ENCODE data around the gene KIF2A. TPM values are rescaled to one million over a fixed set of nuclear protein-coding genes. Genes with fewer than 3 reads are reported as not detected.

KIF2A gene
- total and polyA plus RNA-seq, 9 of the 15 experiments (the other 6 are each of a cell fraction or from before 2014, with no cell fraction given), result 42.6 to 126 (median 77.6) TPM

DNA sequence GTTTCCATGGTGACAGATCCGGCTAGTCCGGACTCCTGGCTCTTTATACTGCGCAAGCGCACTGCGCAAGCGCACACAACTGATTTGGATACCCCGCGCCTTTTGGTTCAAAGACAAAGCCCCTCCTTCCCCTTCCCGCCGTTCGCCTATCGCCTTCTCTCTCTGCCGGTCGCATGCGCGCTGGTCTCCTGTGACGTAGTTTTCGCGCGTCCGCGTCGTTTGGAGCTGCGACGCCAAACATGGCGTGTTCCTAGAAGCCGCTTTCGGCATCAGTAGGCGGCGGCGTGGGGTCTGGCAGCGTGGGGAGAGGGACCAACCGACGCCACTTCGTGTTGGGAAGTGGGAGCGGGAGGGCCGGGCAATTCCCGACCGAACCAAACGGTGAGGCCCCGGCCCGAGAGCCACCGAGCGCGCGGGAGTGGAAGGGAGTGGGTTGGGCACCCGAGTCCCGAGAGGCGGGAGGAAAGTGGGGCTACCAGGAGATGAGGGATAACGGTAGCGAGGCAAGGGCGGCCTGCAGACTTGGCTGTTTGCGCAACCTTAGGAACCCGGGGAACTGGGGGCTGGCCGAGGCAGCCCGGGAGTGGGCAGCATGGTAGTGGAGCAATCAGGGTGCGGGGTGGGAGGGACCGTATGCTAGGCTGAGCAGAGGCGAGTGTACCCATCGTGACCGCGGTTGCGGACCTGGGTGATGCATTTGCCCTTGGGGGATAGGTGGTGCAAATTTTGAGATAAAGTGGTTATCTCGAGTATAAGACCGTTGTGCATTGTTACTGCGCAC, 106.7 kb downstream of the KIF2A start, which contains the start of gene IPO11 (continued):
- TF ChIP-seq E2F5 (CRISPR knock-in tag; IDR thresholded peaks at IDR 0.05) (0 out of 2 replicates have a peak, but pooled peaks have one; percentile 15), POLR3G (IDR thresholded peaks at IDR 0.05; ENCODE audit: extremely low read depth, insufficient read length, insufficient replicate concordance) (no peak), MIER1 (IDR thresholded peaks at IDR 0.05; ENCODE audit: low read depth) (0 out of 2 replicates have a peak, but pooled peaks have one; percentile 23), HNRNPH1 (optimal IDR thresholded peaks at IDR 0.05; ENCODE audit: low read depth, low read length) (no peak), SREBF1 (IDR thresholded peaks at IDR 0.05; ENCODE audit: borderline replicate concordance, low read depth, low read length) (no peak), ZNF830 (CRISPR knock-in tag; IDR thresholded peaks at IDR 0.05) (no peak), ZC3H4 (CRISPR knock-in tag; IDR thresholded peaks at IDR 0.05; ENCODE audit: borderline replicate concordance) (0 out of 2 replicates have a peak, but pooled peaks have one; percentile 40), SAFB2 (IDR thresholded peaks at IDR 0.05; ENCODE audit: borderline replicate concordance, low read depth, low read length, severe bottlenecking) (no peak), ZSCAN29 (IDR thresholded peaks at IDR 0.05) (no peak), CHD2 (IDR thresholded peaks at IDR 0.05; ENCODE audit: low read depth, low read length) (no peak), ZNF184 (CRISPR knock-in tag; IDR thresholded peaks at IDR 0.05) (no peak), LEF1 (IDR thresholded peaks at IDR 0.05) (0 out of 2 replicates have a peak, but pooled peaks have one; percentile 15), ARID1B (IDR thresholded peaks at IDR 0.05) (peak; percentile 25; the same call in 1 of the 2 replicates), XRCC4 (IDR thresholded peaks at IDR 0.05; ENCODE audit: extremely low read depth, insufficient read depth, insufficient read length) (no peak), ZSCAN32 (CRISPR knock-in tag; IDR thresholded peaks at IDR 0.05) (no peak), MXI1 (IDR thresholded peaks at IDR 0.05; ENCODE audit: low read depth, low read length) (peak; percentile 47; the same call in 1 of the 2 replicates), L3MBTL2 (IDR thresholded peaks at IDR 0.05) (no peak), ARNT (IDR thresholded peaks at IDR 0.05) (peak in 1 of 2 experiments; percentile 79; a peak in 1 of 4 replicates), ETS2 (tag; IDR thresholded peaks at IDR 0.05; ENCODE audit: borderline replicate concordance, poor library complexity, severe bottlenecking) (no peak), SRSF1 (IDR thresholded peaks at IDR 0.05; ENCODE audit: low read depth, low read length) (0 out of 2 replicates have a peak, but pooled peaks have one; percentile 80), NFATC3 (IDR thresholded peaks at IDR 0.05) (no peak), ZNF197 (CRISPR knock-in tag; IDR thresholded peaks at IDR 0.05; ENCODE audit: low read depth) (no peak)
- TF ChIP-seq, protein P1, sequence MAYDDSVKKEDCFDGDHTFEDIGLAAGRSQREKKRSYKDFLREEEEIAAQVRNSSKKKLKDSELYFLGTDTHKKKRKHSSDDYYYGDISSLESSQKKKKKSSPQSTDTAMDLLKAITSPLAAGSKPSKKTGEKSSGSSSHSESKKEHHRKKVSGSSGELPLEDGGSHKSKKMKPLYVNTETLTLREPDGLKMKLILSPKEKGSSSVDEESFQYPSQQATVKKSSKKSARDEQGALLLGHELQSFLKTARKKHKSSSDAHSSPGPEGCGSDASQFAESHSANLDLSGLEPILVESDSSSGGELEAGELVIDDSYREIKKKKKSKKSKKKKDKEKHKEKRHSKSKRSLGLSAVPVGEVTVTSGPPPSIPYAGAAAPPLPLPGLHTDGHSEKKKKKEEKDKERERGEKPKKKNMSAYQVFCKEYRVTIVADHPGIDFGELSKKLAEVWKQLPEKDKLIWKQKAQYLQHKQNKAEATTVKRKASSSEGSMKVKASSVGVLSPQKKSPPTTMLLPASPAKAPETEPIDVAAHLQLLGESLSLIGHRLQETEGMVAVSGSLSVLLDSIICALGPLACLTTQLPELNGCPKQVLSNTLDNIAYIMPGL (CRISPR knock-in tag; IDR thresholded peaks at IDR 0.05), result peak; percentile 83
- TF ChIP-seq, protein P2, sequence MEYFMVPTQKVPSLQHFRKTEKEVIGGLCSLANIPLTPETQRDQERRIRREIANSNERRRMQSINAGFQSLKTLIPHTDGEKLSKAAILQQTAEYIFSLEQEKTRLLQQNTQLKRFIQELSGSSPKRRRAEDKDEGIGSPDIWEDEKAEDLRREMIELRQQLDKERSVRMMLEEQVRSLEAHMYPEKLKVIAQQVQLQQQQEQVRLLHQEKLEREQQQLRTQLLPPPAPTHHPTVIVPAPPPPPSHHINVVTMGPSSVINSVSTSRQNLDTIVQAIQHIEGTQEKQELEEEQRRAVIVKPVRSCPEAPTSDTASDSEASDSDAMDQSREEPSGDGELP (CRISPR knock-in tag; IDR thresholded peaks at IDR 0.05; ENCODE audit: borderline replicate concordance), result peak; percentile 82; the same call in 1 of the 2 replicates
- TF ChIP-seq, protein P3, sequence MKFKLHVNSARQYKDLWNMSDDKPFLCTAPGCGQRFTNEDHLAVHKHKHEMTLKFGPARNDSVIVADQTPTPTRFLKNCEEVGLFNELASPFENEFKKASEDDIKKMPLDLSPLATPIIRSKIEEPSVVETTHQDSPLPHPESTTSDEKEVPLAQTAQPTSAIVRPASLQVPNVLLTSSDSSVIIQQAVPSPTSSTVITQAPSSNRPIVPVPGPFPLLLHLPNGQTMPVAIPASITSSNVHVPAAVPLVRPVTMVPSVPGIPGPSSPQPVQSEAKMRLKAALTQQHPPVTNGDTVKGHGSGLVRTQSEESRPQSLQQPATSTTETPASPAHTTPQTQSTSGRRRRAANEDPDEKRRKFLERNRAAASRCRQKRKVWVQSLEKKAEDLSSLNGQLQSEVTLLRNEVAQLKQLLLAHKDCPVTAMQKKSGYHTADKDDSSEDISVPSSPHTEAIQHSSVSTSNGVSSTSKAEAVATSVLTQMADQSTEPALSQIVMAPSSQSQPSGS (CRISPR knock-in tag; IDR thresholded peaks at IDR 0.05), result no peak
